Common myeloid progenitor, CD34-positive (primary cell): ENCODE results near the gene TDP1.
"Not testable (repeated sequence)": the region's sequence is repeated elsewhere in the genome, so short reads cannot be mapped to it uniquely, and the experiment has no call there.

ENCODE experiments used
- CTCF ChIA-PET: fragments of 350-600 bp; sonication (Branson Sonifier 250); formaldehyde crosslinking; loops from one replicate; lab custom pipeline; 2021; ENCODE audit warnings: antibody characterized with exemption; lab: Charles Lee
- POLR2A ChIA-PET: fragments of 350-600 bp; sonication (Branson Sonifier 250); formaldehyde crosslinking; loops from one replicate; lab custom pipeline; 2021; ENCODE audit warnings: antibody characterized with exemption; lab: Charles Lee
- DNase-seq, 3 donors: peaks; one replicate each; pipeline versions ENCODE4 v3.0.0 to v3.0.0-alpha.2; 2013
- H3K27ac ChIP-seq, 2 experiments: 1 replicate in 1 of 2; 2 replicates in 1 of 2; pipeline ENCODE4 v1.7.0; 2013; ENCODE audit warnings: inconsistent platforms in 2 of 2, low read length in 2 of 2, mild to moderate bottlenecking in 2 of 2, low read depth in 1 of 2, moderate library complexity in 1 of 2; ENCODE audit not compliant: severe bottlenecking in 2 of 2, insufficient read depth in 1 of 2, poor library complexity in 1 of 2
- H3K27me3 ChIP-seq, 5 experiments: replicated peaks in 2 of 5; 1 replicate in 3 of 5; 2 replicates in 2 of 5; pipeline versions ENCODE4 v1.6.1 to v1.7.0; 2013; ENCODE audit warnings: low read length in 4 of 5, mild to moderate bottlenecking in 2 of 5, moderate library complexity in 2 of 5, inconsistent platforms in 1 of 5; ENCODE audit not compliant: insufficient read depth in 5 of 5, control insufficient read depth in 4 of 5
- H3K36me3 ChIP-seq, 4 experiments: 1 replicate in 2 of 4; 2 replicates in 2 of 4; pipeline versions ENCODE4 v1.6.1 to v1.7.0; 2013; ENCODE audit warnings: low read length in 3 of 4, control low read depth in 1 of 4, mild to moderate bottlenecking in 1 of 4; ENCODE audit not compliant: control insufficient read depth in 4 of 4, insufficient read depth in 4 of 4
- H3K4me1 ChIP-seq, 4 experiments: 1 replicate in 3 of 4; 2 replicates in 1 of 4; pipeline versions ENCODE4 v1.6.1 to v1.7.1; 2013; ENCODE audit warnings: low read length in 3 of 4, mild to moderate bottlenecking in 3 of 4, control low read depth in 1 of 4, inconsistent platforms in 1 of 4, moderate library complexity in 1 of 4; ENCODE audit not compliant: control insufficient read depth in 4 of 4, insufficient read depth in 4 of 4; ENCODE audit errors: control extremely low read depth in 1 of 4
- H3K4me3 ChIP-seq, 7 experiments: 1 replicate in 4 of 7; 2 replicates in 3 of 7; pipeline versions ENCODE4 v1.5.1 to v1.7.0; 2013; ENCODE audit warnings: mild to moderate bottlenecking in 7 of 7, low read length in 6 of 7, moderate library complexity in 6 of 7, inconsistent platforms in 2 of 7, low read depth in 2 of 7, control low read depth in 1 of 7; ENCODE audit not compliant: insufficient read depth in 4 of 7, control insufficient read depth in 1 of 7; ENCODE audit errors: extremely low read depth in 1 of 7
- H3K9me3 ChIP-seq, 5 experiments: 1 replicate in 4 of 5; 2 replicates in 1 of 5; pipeline versions ENCODE4 v1.6.1 to v1.7.1; 2013; ENCODE audit warnings: low read length in 4 of 5, mild to moderate bottlenecking in 2 of 5, inconsistent platforms in 1 of 5, low read depth in 1 of 5, moderate library complexity in 1 of 5; ENCODE audit not compliant: control insufficient read depth in 4 of 5, insufficient read depth in 2 of 5; ENCODE audit errors: control extremely low read depth in 1 of 5
- WGBS: methylation state at CpG from one replicate; pipeline ENCODE4 v1.1.5; 2013; ENCODE audit not compliant: insufficient coverage; 5-methylcytosine and 5-hydroxymethylcytosine counted together

TDP1 gene

DNA sequence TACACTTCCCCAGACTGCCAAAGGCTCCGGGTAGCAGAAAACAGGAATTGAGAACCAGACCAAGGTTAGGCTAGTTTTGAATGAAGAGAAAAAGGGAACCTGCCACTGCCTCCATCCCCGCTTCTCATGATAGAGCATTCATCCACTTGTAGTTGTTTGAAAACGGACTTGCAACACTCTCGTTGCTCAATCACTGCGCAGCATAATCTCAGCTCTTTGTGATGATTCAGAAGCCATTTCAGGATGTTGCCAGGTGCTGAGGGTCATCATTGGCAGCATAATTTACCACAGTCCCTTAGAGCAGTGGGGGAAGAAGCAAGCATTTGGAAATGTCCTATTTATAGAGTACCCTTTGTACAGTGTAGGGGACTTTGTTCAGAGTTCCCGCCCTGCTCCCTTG lies 131.7 kb downstream of the TDP1 start:
- Histone ChIP-seq H3K27ac (no peak overlapping the region), H3K9me3 (no peaks in the 10 kb centered on the region), H3K27me3 (peaks cover 0 to 7% (median 0%) of the 10 kb centered on the region in 5 experiments), H3K4me1 (no peaks in the 10 kb centered on the region), H3K36me3 (no peaks in the 10 kb centered on the region), H3K4me3 (no peak overlapping the region)
- WGBS: 53% methylated on average over 4 of the region's 6 CpGs
- DNase-seq: peak; percentile 11 to 49 (median 48)
- ChIA-PET POLR2A (no interaction called here), CTCF (no interaction called here)

DNA sequence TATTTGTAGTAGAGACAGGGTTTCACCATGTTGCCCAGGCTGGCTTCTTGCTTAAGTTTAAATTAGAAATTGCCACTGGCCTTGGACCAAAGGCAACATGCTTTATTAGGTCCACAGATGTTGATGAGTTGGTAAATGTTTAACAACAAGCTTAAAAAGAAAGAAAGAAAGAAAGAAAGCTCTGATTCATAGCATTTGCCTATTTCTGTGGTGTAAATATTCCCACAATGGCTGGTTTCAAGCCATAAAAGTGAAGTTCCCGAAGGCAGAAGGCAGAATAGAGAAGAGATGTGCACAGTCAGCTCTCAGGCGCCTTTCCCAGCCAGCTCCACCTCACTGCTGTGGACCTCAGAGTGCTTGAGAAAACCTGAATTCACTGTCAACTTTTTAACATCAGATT lies 132.4 kb downstream of the TDP1 start:
- no peak for DNase-seq

GRCh38 chr14:90089486-90089885 lies 133.8 kb downstream of the TDP1 start:
- DNase-seq, H3K36me3 ChIP-seq, POLR2A ChIA-PET, H3K9me3 ChIP-seq, CTCF ChIA-PET, H3K27me3 ChIP-seq, H3K4me3 ChIP-seq, H3K27ac ChIP-seq, H3K4me1 ChIP-seq: not testable (repeated sequence)
- 61% methylated on average over 5 of the region's 6 CpGs for WGBS

More for the DNA sequence above, 132.4 kb downstream of the TDP1 start:
- H3K4me1 ChIP-seq: no peaks in the 10 kb centered on the region
- ChIA-PET CTCF (no interaction called here), POLR2A (no interaction called here)
- H3K27ac ChIP-seq: no peak overlapping the region
- 100% methylated on average over 2 of the region's 2 CpGs for WGBS
- H3K9me3 ChIP-seq: no peaks in the 10 kb centered on the region
- peaks cover 0 to 7% (median 0%) of the 10 kb centered on the region in 5 experiments for H3K27me3 ChIP-seq
- H3K4me3 ChIP-seq: no peak overlapping the region
- H3K36me3 ChIP-seq: no peaks in the 10 kb centered on the region

DNA sequence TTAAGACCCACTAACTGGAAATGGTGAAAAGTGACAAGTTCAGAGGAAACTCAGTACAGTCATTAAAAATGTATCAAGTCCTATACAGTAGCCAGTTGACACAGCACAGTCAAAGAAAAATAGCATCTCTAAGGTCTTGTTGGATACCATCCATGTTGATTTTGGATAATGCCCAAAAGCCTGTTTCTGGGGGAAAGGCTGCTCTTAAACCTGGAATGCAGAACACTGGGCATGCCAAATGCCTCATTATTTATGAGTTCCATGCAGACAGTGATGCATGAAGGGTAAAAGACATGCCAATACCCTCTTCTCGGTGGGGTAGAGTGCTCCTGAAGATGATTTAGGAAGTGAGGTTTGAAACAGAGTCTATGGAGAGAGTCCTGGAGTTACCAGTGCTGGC lies 135.7 kb downstream of the TDP1 start:
- 80% methylated on average over 1 of the region's 1 CpG for WGBS
- DNase-seq: no peak
- Histone ChIP-seq H3K27ac (no peak overlapping the region), H3K27me3 (peaks cover 0 to 8% (median 0%) of the 10 kb centered on the region in 5 experiments), H3K4me1 (no peaks in the 10 kb centered on the region), H3K36me3 (no peaks in the 10 kb centered on the region), H3K9me3 (peaks cover 0 to under 1% (median 0%) of the 10 kb centered on the region in 5 experiments), H3K4me3 (no peak overlapping the region)
- ChIA-PET CTCF (interaction anchor here (0.7 kb wide), 1 partner anchor 141 kb away, joined by 3 read pairs; no protein-coding TSS in a partner anchor), POLR2A (no interaction called here)

DNA sequence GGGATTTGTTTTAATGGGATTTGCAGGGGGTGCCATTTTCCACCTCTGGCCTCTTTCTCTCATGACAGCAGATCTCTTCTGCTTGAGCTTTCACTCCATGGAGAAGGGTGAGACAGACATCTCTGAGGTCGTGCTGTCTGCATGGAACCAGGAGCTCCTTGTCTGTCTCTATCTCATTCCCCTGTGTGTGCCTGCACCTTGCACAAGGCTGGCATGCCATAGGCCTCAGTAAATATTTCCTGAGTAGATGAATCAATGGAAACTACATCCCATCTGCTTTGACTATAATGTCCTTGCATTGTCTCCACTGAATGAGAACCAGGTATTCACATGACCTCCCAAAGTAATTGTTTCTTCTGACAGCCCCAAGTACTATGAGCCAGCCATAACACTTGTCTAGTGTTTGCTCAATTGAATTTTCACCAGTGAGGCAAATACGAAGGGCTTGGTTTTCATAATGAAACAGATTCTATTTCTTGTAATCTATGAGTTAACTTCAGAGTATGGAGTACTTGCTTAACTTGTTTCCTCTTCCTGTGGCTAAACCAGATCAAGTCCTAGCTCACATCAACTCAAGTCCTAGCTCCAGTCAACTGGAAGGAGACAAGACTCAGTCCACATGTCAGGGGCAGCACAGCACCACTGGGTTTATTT lies 138.3 kb downstream of the TDP1 start:
- H3K4me1 ChIP-seq: no peaks in the 10 kb centered on the region
- H3K4me3 ChIP-seq: no peak overlapping the region
- H3K36me3 ChIP-seq: no peaks in the 10 kb centered on the region
- DNase-seq: no peak
- peaks cover 0 to 1% (median 0%) of the 10 kb centered on the region in 5 experiments for H3K9me3 ChIP-seq
- H3K27ac ChIP-seq: no peak overlapping the region
- CTCF ChIA-PET: no interaction called here
- H3K27me3 ChIP-seq: peaks cover 0 to 6% (median 0%) of the 10 kb centered on the region in 5 experiments
- POLR2A ChIA-PET: no interaction called here
- WGBS: 92% methylated on average over 1 of the region's 2 CpGs
